SK-N-MC (cell line): ENCODE results near the gene CHN2.

Experiments
- EZH2 ChIP-seq: fragments of 200-600 bp; sonication (generic); IDR thresholded peaks from one replicate; pipeline ENCODE4 v1.6.1; 2017; ENCODE audit warnings: antibody characterized with exemption
- POLR2AphosphoS5 ChIP-seq: IDR thresholded peaks from 2 replicates; pipeline ENCODE4 v1.6.1; 2012; ENCODE audit warnings: mild to moderate bottlenecking, low read depth, low read length, borderline replicate concordance

DNA sequence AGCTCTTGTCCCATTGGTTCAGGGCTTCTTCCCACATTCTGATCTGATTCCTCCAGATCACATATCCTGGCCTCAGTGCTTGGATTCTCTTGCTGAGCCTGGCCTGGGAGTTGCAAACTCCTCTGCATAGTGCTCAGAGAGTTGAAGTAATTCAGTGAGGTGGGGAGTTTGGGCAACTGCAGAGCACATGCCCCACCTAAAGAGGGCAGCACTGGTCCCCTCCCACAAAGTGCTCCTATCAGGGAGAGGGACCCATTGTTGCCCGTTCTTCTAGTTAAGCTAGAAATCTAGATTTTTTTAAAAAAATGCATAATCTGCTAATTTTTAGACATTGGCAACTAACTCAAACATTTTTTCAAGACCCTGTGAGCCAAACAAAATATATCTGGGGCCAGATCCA lies 45.1 kb downstream of the CHN2 start:
- no peak for TF ChIP-seq POLR2AphosphoS5
- TF ChIP-seq EZH2 = no peak
